ENCODE data around the gene CCND2. TPM values are rescaled to one million over a fixed set of nuclear protein-coding genes. Genes with fewer than 3 reads are reported as not detected.

CCND2 gene
- total RNA-seq, 3 donors from 2014 or later = 43.3 to 72.8 (median 53.7) TPM

GRCh38 chr12:4230526-4230925 lies 43.0 kb upstream of the CCND2 start:
- no peaks in the 10 kb centered on the region for H3K4me1 ChIP-seq
- no peaks in the 10 kb centered on the region for H3K36me3 ChIP-seq
- H3K27me3 ChIP-seq = peaks cover 0 to 5% of the 10 kb centered on the region in 2 donors
- no peaks in the 10 kb centered on the region for H3K9me3 ChIP-seq
- DNase-seq (ENCODE audit: low spot score in 2 of 2) = no peak
- intact Hi-C loops (cut with DNase I; ENCODE audit: low total_unique reads) = no loop called here
- TF ChIP-seq POLR2AphosphoS5 (IDR thresholded peaks at IDR 0.05) (no peak), POLR2A (IDR thresholded peaks at IDR 0.05) (no peak), CTCF (IDR thresholded peaks at IDR 0.05) (no peak)
- H3K4me3 ChIP-seq = no peak overlapping the region
- H3K27ac ChIP-seq = no peak overlapping the region

- Histone ChIP-seq H3K27ac (no peak overlapping the region), H3K4me1 (no peaks in the 10 kb centered on the region), H3K4me3 (no peak overlapping the region), H3K36me3 (no peaks in the 10 kb centered on the region), H3K27me3 (peaks cover 0 to 10% of the 10 kb centered on the region in 2 donors), H3K9me3 (peaks cover 0 to 17% of the 10 kb centered on the region in 2 donors)
- no peak for TF ChIP-seq POLR2AphosphoS5 (IDR thresholded peaks at IDR 0.05)
- no peak for DNase-seq (ENCODE audit: low spot score in 2 of 2)
- intact Hi-C loops (cut with DNase I; ENCODE audit: low total_unique reads) = loop anchor here (5.0 kb wide), 1 partner anchor 991 kb away; no protein-coding TSS in a partner anchor
Observed at GRCh38 chr12:4238577-4238976, 35.0 kb upstream of the CCND2 start.

GRCh38 chr12:4239746-4240145 lies 33.8 kb upstream of the CCND2 start:
- Histone ChIP-seq H3K27ac (no peak overlapping the region), H3K4me1 (no peaks in the 10 kb centered on the region), H3K4me3 (no peak overlapping the region), H3K27me3 (peaks cover 0 to 10% of the 10 kb centered on the region in 2 donors), H3K9me3 (peaks cover 0 to 17% of the 10 kb centered on the region in 2 donors), H3K36me3 (no peaks in the 10 kb centered on the region)
- no peak for DNase-seq (ENCODE audit: low spot score in 2 of 2)
- TF ChIP-seq POLR2A (IDR thresholded peaks at IDR 0.05) = no peak
- no peak for TF ChIP-seq POLR2AphosphoS5 (IDR thresholded peaks at IDR 0.05)
- no peak for TF ChIP-seq CTCF (IDR thresholded peaks at IDR 0.05)
- intact Hi-C loops (cut with DNase I; ENCODE audit: low total_unique reads) = loop anchor here (5.0 kb wide), 1 partner anchor 992 kb away; no protein-coding TSS in a partner anchor

- Histone ChIP-seq H3K27ac (no peak overlapping the region), H3K27me3 (peaks cover 0 to 10% of the 10 kb centered on the region in 2 donors), H3K4me3 (no peak overlapping the region), H3K9me3 (peaks cover 0 to 17% of the 10 kb centered on the region in 2 donors), H3K4me1 (no peaks in the 10 kb centered on the region), H3K36me3 (no peaks in the 10 kb centered on the region)
- intact Hi-C loops (cut with DNase I; ENCODE audit: low total_unique reads) = no loop called here
- DNase-seq (ENCODE audit: low spot score in 2 of 2) = no peak
- TF ChIP-seq POLR2AphosphoS5 (IDR thresholded peaks at IDR 0.05) = no peak
- no peak for TF ChIP-seq CTCF (IDR thresholded peaks at IDR 0.05)
- no peak for TF ChIP-seq POLR2A (IDR thresholded peaks at IDR 0.05)
Observed at GRCh38 chr12:4240161-4240783, 33.3 kb upstream of the CCND2 start.

GRCh38 chr12:4240981-4241380 lies 32.6 kb upstream of the CCND2 start:
- Histone ChIP-seq H3K4me1 (no peaks in the 10 kb centered on the region), H3K9me3 (peaks cover 0 to 17% of the 10 kb centered on the region in 2 donors), H3K27ac (no peak overlapping the region), H3K27me3 (peaks cover 0 to 10% of the 10 kb centered on the region in 2 donors), H3K4me3 (no peak overlapping the region), H3K36me3 (no peaks in the 10 kb centered on the region)
- intact Hi-C loops (cut with DNase I; ENCODE audit: low total_unique reads) = no loop called here
- no peak for DNase-seq (ENCODE audit: low spot score in 2 of 2)
- TF ChIP-seq CTCF (IDR thresholded peaks at IDR 0.05) (no peak), POLR2AphosphoS5 (IDR thresholded peaks at IDR 0.05) (no peak), POLR2A (IDR thresholded peaks at IDR 0.05) (no peak)

All from breast epithelium (tissue), 4 donors.